Measurements from ENCODE around the gene APOL1. TPM values are rescaled to one million over a fixed set of nuclear protein-coding genes. Genes with fewer than 3 reads are reported as not detected.
"Not testable (repeated sequence)": the region's sequence is repeated elsewhere in the genome, so short reads cannot be mapped to it uniquely, and the experiment has no call there.

The APOL1 gene
- total RNA-seq, 1 donor from 2014 or later = 15.2 TPM

DNA sequence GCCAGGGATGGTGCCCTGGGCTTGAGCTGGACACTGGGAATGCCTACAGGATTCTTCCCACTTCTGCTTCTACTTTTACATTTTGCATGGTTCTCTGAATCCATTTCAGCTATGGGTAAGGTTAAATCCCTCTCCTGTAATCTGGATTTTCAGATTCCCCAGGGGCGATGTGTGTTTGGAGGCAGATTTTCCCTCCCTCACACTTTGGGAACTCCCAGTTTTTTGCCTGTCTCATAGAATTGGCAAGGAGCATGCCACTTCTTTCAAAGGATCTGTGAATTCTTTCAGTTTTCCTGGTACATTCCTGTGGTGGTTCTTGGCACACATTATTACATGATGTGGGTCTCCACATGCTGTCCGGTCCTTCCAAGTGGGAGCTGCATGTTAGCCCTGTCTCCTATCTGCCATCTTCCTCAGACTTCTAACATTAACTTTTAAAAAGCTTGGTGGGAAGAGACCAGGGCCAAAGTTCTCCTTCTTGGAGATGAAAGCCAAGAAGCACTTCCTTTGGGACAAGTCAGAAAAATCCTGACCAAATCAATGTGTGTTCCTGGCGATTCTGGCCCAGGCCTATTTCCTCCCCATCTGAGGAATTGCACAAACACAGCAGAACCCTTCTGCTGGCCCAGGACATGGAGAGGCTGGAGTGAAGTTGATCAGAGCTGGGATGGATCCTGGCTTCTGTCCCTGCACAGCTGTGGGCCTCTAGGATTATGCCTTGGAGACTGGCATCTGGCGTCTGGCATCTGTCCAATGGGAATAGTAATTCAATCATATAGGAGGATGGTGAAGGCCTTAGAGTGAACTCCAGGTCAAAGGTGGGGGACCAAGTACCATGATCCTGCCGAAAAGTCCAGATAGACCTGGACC lies 8.2 kb upstream of the APOL1 start:
- Histone ChIP-seq H3K27ac (replicated peaks) (peak overlapping the region; percentile 86), H3K36me3 (no peaks in the 10 kb centered on the region), H3K27me3 (ENCODE audit: low read depth) (no peaks in the 10 kb centered on the region), H3K4me1 (peaks cover 27% of the 10 kb centered on the region), H3K4me3 (no peak overlapping the region), H3K9me3 (replicated peaks) (no peaks in the 10 kb centered on the region)
- no peak for TF ChIP-seq CTCF (IDR thresholded peaks at IDR 0.05; ENCODE audit: borderline replicate concordance)
- DNase-seq = peak; percentile 60
- intact Hi-C loops (cut with micrococcal nuclease) = no loop called here

DNA sequence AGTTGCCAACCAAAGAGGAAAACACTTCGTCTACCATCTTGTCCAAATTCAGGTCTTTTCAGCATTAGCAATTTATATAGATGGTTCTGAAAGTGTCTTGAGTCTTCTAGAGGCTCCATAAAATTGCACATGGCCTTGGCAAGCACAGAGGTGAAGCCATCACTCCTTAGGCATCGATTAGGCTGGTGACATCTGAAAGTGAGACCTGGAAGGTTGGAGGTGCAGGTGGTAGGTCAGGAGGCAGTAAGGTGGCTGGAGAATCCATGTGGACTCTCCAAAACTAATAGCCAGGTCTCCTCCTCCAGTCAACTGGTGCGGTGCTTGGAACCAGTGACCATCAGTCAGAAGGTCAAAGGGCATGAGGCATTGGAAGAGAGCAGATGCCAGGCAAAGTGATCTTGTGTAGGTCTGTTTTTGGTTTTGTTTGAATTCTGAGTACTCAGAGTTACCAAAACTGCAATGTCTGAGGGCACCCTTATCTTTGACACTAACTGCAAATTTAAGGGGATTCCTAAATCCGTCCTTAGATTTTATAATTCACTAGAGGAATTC lies 7.1 kb upstream of the APOL1 start:
- no peak for TF ChIP-seq CTCF (IDR thresholded peaks at IDR 0.05; ENCODE audit: borderline replicate concordance)
- intact Hi-C loops (cut with micrococcal nuclease) = no loop called here
- no peak for DNase-seq
- peak overlapping the region; percentile 86 for H3K27ac ChIP-seq (replicated peaks)
- peaks cover 24% of the 10 kb centered on the region for H3K4me1 ChIP-seq
- no peaks in the 10 kb centered on the region for H3K27me3 ChIP-seq (ENCODE audit: low read depth)
- no peaks in the 10 kb centered on the region for H3K9me3 ChIP-seq (replicated peaks)
- no peak overlapping the region for H3K4me3 ChIP-seq
- H3K36me3 ChIP-seq = no peaks in the 10 kb centered on the region

GRCh38 chr22:36246718-36247117 lies 6.2 kb upstream of the APOL1 start:
- Histone ChIP-seq H3K4me1 (peaks cover 24% of the 10 kb centered on the region), H3K36me3 (no peaks in the 10 kb centered on the region), H3K27ac (replicated peaks) (no peak overlapping the region), H3K27me3 (ENCODE audit: low read depth) (no peaks in the 10 kb centered on the region), H3K9me3 (replicated peaks) (no peaks in the 10 kb centered on the region), H3K4me3 (no peak overlapping the region)
- DNase-seq = no peak
- intact Hi-C loops (cut with micrococcal nuclease) = no loop called here
- no peak for TF ChIP-seq CTCF (IDR thresholded peaks at IDR 0.05; ENCODE audit: borderline replicate concordance)

- no peak for DNase-seq
- Histone ChIP-seq H3K27ac (replicated peaks) (no peak overlapping the region), H3K4me3 (no peak overlapping the region), H3K9me3 (replicated peaks) (no peaks in the 10 kb centered on the region), H3K36me3 (no peaks in the 10 kb centered on the region), H3K4me1 (peaks cover 29% of the 10 kb centered on the region), H3K27me3 (ENCODE audit: low read depth) (no peaks in the 10 kb centered on the region)
- intact Hi-C loops (cut with micrococcal nuclease) = no loop called here
- TF ChIP-seq CTCF (IDR thresholded peaks at IDR 0.05; ENCODE audit: borderline replicate concordance) = no peak
Observed at GRCh38 chr22:36247955-36248354, 5.0 kb upstream of the APOL1 start.

GRCh38 chr22:36249160-36249559 lies 3.8 kb upstream of the APOL1 start:
- peaks cover 31% of the 10 kb centered on the region for H3K4me1 ChIP-seq
- intact Hi-C loops (cut with micrococcal nuclease) = no loop called here
- no peaks in the 10 kb centered on the region for H3K36me3 ChIP-seq
- TF ChIP-seq CTCF (IDR thresholded peaks at IDR 0.05; ENCODE audit: borderline replicate concordance) = no peak
- H3K9me3 ChIP-seq (replicated peaks) = no peaks in the 10 kb centered on the region
- no peak overlapping the region for H3K27ac ChIP-seq (replicated peaks)
- DNase-seq = no peak
- H3K4me3 ChIP-seq = no peak overlapping the region
- no peaks in the 10 kb centered on the region for H3K27me3 ChIP-seq (ENCODE audit: low read depth)

- intact Hi-C loops (cut with micrococcal nuclease); H3K4me3 ChIP-seq; H3K36me3 ChIP-seq; H3K27ac ChIP-seq (replicated peaks); DNase-seq; H3K27me3 ChIP-seq (ENCODE audit: low read depth); H3K9me3 ChIP-seq (replicated peaks): not testable (repeated sequence)
- H3K4me1 ChIP-seq = peaks cover 31% of the 10 kb centered on the region
Observed at GRCh38 chr22:36250292-36250960, 2.5 kb upstream of the APOL1 start.

DNA sequence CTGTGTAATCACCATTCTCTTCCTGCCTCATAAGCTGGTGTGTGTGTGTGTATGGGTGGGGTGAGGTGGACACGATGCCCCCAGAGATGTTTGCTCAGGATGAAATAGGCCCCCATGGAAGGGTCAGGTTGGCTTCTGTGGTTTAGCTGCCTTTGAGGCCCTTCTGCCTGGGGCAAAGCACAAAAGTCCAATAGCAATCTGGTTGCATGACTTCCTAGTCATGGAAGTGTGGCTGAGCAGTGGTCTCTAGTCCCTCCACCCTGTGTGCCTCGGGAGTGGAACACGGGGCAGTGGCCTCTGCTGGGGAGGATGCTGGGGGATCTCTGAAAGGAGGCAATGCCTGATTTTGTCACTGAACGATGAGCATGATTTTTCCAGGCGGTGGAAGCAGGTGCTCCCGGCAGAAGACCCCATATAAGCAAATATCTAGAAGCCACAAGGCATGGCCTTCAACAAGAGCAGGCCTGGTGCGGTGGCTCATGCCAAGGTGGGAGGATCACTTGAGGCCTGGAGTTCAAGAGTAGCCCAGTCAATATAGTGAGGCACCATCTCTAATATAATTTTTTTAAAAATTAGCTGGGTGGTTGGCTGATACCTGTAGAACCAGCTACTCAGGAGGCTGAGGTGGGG lies 839 bp upstream of the APOL1 start:
- H3K27me3 ChIP-seq (ENCODE audit: low read depth); intact Hi-C loops (cut with micrococcal nuclease); DNase-seq; H3K9me3 ChIP-seq (replicated peaks); H3K36me3 ChIP-seq: not testable (repeated sequence)
- H3K4me3 ChIP-seq = peak overlapping the region; percentile 67
- peaks cover 41% of the 10 kb centered on the region for H3K4me1 ChIP-seq
- H3K27ac ChIP-seq (replicated peaks) = peak overlapping the region; percentile 96
